Measurements from ENCODE around the gene C10orf95. TPM values are rescaled to one million over a fixed set of nuclear protein-coding genes. Genes with fewer than 3 reads are reported as not detected.

C10orf95 gene
- total and polyA plus RNA-seq, 2 of the 13 experiments (the other 11 are each of a cell fraction or from before 2014, with no cell fraction given), result 0.05 to 0.07 TPM

DNA sequence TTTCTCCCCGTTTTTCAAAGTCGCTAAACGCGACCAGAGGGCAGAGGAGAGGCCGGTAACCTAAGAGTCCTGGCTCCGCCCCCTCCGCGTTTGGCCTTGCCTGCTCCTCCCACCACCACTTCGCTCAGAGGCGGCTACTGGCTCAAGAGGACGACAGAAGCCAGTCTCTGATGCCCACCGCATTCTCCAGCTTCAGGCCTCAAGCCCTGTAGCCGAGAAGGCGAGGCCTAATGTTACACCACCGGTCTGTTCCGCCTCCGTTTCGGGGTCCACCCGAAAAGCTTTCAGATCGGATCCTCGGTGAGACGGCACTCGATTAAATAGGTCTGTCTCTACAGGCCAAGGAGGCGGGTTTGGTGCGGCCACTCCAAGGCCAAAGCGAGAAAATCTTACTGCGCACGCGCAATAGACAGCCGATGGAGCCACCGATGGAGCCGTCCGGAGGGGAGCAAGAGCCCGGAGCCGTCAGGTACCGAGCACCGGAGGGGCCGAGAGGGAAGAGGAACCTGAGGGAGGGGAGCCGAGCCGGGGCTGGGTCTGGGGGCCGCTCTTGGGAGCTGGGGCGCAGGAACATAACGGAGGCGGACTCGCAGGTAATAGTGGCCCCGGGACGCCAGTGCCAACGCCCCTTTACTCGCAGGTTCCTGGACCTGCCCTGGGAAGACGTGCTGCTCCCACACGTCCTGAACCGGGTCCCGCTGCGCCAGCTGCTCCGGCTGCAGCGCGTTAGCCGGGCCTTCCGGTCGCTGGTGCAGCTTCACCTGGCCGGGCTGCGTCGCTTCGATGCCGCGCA is 30.4 kb downstream of the C10orf95 start, which contains the start of gene FBXL15 (continued):
- TF ChIP-seq, protein P1, sequence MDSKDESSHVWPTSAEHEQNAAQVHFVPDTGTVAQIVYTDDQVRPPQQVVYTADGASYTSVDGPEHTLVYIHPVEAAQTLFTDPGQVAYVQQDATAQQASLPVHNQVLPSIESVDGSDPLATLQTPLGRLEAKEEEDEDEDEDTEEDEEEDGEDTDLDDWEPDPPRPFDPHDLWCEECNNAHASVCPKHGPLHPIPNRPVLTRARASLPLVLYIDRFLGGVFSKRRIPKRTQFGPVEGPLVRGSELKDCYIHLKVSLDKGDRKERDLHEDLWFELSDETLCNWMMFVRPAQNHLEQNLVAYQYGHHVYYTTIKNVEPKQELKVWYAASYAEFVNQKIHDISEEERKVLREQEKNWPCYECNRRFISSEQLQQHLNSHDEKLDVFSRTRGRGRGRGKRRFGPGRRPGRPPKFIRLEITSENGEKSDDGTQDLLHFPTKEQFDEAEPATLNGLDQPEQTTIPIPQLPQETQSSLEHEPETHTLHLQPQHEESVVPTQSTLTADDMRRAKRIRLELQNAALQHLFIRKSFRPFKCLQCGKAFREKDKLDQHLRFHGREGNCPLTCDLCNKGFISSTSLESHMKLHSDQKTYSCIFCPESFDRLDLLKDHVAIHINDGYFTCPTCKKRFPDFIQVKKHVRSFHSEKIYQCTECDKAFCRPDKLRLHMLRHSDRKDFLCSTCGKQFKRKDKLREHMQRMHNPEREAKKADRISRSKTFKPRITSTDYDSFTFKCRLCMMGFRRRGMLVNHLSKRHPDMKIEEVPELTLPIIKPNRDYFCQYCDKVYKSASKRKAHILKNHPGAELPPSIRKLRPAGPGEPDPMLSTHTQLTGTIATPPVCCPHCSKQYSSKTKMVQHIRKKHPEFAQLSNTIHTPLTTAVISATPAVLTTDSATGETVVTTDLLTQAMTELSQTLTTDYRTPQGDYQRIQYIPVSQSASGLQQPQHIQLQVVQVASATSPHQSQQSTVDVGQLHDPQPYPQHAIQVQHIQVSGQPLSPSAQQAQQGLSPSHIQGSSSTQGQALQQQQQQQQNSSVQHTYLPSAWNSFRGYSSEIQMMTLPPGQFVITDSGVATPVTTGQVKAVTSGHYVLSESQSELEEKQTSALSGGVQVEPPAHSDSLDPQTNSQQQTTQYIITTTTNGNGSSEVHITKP (CRISPR knock-in tag; IDR thresholded peaks at IDR 0.05; ENCODE audit: low read depth), result peak; percentile 80; the same call in 1 of the 2 replicates
- TF ChIP-seq IKZF1 (IDR thresholded peaks at IDR 0.05) (no peak), ZFAT (CRISPR knock-in tag; conservative IDR thresholded peaks at IDR 0.05) (0 out of 2 replicates have a peak, but pooled peaks have one; percentile 69), SNAPC2 (CRISPR knock-in tag; IDR thresholded peaks at IDR 0.05) (peak; percentile 56; the same call in 1 of the 2 replicates), ZNF484 (CRISPR knock-in tag; IDR thresholded peaks at IDR 0.05; ENCODE audit: borderline replicate concordance, low read depth) (no peak), NR1H2 (CRISPR knock-in tag; IDR thresholded peaks at IDR 0.05; ENCODE audit: borderline replicate concordance, low read depth) (no peak), JUN (CRISPR knock-in tag; IDR thresholded peaks at IDR 0.05) (no peak), PCBP1 (IDR thresholded peaks at IDR 0.05; ENCODE audit: borderline replicate concordance, low read depth, low read length) (peak; percentile 80; the same call in 1 of the 2 replicates), KLF13 (CRISPR knock-in tag; IDR thresholded peaks at IDR 0.05) (no peak), RNF2 (conservative IDR thresholded peaks at IDR 0.05; ENCODE audit: low read depth) (no peak), FOXJ3 (CRISPR knock-in tag; IDR thresholded peaks at IDR 0.05; ENCODE audit: borderline replicate concordance) (peak; percentile 60), ATRX (CRISPR knock-in tag; IDR thresholded peaks at IDR 0.05; ENCODE audit: borderline replicate concordance) (no peak; the same call in 1 of the 2 replicates), ZNF772 (CRISPR knock-in tag; IDR thresholded peaks at IDR 0.05) (0 out of 2 replicates have a peak, but pooled peaks have one; percentile 61), CBX5 (CRISPR knock-in tag; IDR thresholded peaks at IDR 0.05; ENCODE audit: borderline replicate concordance) (peak; percentile 77; the same call in 1 of the 2 replicates)
- TF ChIP-seq, protein P2, sequence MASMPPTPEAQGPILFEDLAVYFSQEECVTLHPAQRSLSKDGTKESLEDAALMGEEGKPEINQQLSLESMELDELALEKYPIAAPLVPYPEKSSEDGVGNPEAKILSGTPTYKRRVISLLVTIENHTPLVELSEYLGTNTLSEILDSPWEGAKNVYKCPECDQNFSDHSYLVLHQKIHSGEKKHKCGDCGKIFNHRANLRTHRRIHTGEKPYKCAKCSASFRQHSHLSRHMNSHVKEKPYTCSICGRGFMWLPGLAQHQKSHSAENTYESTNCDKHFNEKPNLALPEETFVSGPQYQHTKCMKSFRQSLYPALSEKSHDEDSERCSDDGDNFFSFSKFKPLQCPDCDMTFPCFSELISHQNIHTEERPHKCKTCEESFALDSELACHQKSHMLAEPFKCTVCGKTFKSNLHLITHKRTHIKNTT (CRISPR knock-in tag; IDR thresholded peaks at IDR 0.05), result no peak
- TF ChIP-seq, protein P3, sequence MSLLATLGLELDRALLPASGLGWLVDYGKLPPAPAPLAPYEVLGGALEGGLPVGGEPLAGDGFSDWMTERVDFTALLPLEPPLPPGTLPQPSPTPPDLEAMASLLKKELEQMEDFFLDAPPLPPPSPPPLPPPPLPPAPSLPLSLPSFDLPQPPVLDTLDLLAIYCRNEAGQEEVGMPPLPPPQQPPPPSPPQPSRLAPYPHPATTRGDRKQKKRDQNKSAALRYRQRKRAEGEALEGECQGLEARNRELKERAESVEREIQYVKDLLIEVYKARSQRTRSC (CRISPR knock-in tag; IDR thresholded peaks at IDR 0.05; ENCODE audit: low read depth), result no peak
- TF ChIP-seq, protein P4, sequence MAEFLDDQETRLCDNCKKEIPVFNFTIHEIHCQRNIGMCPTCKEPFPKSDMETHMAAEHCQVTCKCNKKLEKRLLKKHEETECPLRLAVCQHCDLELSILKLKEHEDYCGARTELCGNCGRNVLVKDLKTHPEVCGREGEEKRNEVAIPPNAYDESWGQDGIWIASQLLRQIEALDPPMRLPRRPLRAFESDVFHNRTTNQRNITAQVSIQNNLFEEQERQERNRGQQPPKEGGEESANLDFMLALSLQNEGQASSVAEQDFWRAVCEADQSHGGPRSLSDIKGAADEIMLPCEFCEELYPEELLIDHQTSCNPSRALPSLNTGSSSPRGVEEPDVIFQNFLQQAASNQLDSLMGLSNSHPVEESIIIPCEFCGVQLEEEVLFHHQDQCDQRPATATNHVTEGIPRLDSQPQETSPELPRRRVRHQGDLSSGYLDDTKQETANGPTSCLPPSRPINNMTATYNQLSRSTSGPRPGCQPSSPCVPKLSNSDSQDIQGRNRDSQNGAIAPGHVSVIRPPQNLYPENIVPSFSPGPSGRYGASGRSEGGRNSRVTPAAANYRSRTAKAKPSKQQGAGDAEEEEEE (CRISPR knock-in tag; IDR thresholded peaks at IDR 0.05; ENCODE audit: borderline replicate concordance), result peak; percentile 64; the same call in 1 of the 2 replicates
- TF ChIP-seq, protein P5, sequence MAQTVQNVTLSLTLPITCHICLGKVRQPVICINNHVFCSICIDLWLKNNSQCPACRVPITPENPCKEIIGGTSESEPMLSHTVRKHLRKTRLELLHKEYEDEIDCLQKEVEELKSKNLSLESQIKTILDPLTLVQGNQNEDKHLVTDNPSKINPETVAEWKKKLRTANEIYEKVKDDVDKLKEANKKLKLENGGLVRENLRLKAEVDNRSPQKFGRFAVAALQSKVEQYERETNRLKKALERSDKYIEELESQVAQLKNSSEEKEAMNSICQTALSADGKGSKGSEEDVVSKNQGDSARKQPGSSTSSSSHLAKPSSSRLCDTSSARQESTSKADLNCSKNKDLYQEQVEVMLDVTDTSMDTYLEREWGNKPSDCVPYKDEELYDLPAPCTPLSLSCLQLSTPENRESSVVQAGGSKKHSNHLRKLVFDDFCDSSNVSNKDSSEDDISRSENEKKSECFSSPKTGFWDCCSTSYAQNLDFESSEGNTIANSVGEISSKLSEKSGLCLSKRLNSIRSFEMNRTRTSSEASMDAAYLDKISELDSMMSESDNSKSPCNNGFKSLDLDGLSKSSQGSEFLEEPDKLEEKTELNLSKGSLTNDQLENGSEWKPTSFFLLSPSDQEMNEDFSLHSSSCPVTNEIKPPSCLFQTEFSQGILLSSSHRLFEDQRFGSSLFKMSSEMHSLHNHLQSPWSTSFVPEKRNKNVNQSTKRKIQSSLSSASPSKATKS (CRISPR knock-in tag; IDR thresholded peaks at IDR 0.05), result no peak
